Measurements from ENCODE around the gene PRSS12. TPM values are rescaled to one million over a fixed set of nuclear protein-coding genes. Genes with fewer than 3 reads are reported as not detected.

The PRSS12 gene
- total RNA-seq, 1 experiment from 2014 or later, result 11.3 TPM

DNA sequence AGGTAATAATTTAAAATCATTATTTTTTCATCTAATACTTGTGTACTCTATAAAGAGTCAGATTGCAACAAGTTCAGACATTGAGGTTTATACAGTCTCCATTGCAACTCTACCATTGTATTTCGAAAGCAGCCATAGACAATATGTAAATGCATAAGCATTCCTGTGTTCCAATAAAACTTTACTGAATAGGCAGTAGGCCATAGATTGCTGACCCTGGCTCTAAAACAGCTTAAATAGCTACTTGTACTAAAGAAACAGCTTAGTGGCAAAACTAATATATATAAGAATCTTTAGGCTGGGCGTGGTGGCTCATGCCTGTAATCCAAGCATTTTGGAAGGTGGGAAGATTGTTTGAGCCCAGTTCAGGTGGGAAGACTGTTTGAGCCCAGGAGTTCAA, 115.3 kb downstream of the PRSS12 start:
- Histone ChIP-seq H4K20me1 (ENCODE audit: insufficient read depth) (no peaks in the 10 kb centered on the region), H3K4me2 (no peak overlapping the region), H3K9me3 (ENCODE audit: insufficient read depth, low read depth) (no peaks in the 10 kb centered on the region), H3K36me3 (ENCODE audit: low read depth) (no peaks in the 10 kb centered on the region), H3K9me2 (ENCODE audit: insufficient read depth) (no peaks in the 10 kb centered on the region), H3K4me1 (replicated peaks; ENCODE audit: insufficient read depth) (no peaks in the 10 kb centered on the region), H3K27ac (no peak overlapping the region), H3K79me2 (ENCODE audit: low read depth) (no peaks in the 10 kb centered on the region), H3F3A (ENCODE audit: insufficient read depth, low read depth) (no peaks in the 10 kb centered on the region), H3K4me3 (no peak overlapping the region), H3K27me3 (ENCODE audit: insufficient read depth, low read depth) (no peaks in the 10 kb centered on the region), H2AFZ (no peak overlapping the region)
- ChIA-PET POLR2A (ENCODE audit: unreplicated experiment) (no interaction called here), CTCF (no interaction called here)
- intact Hi-C loops (cut with micrococcal nuclease; ENCODE audit: unreplicated experiment), result no loop called here
- TF ChIP-seq EZH2 (IDR thresholded peaks at IDR 0.05; ENCODE audit: low read depth) (no peak), CTCF (conservative IDR thresholded peaks at IDR 0.05) (no peak)
- DNase-seq, result no peak
- no TSS peak for BruUV-seq (replicated peaks)

GRCh38 chr4:118235566-118236120, 117.2 kb downstream of the PRSS12 start:
- no peak overlapping the region for H3K27ac ChIP-seq
- no peaks in the 10 kb centered on the region for H3K9me3 ChIP-seq (ENCODE audit: insufficient read depth, low read depth)
- H3K9me2 ChIP-seq (ENCODE audit: insufficient read depth), result no peaks in the 10 kb centered on the region
- no peak overlapping the region for H2AFZ ChIP-seq
- no peaks in the 10 kb centered on the region for H3K27me3 ChIP-seq (ENCODE audit: insufficient read depth, low read depth)
- no peak overlapping the region for H3K4me2 ChIP-seq
- H3F3A ChIP-seq (ENCODE audit: insufficient read depth, low read depth), result no peaks in the 10 kb centered on the region
- no peaks in the 10 kb centered on the region for H4K20me1 ChIP-seq (ENCODE audit: insufficient read depth)
- no peak overlapping the region for H3K4me3 ChIP-seq
- ChIA-PET CTCF (no interaction called here), POLR2A (ENCODE audit: unreplicated experiment) (no interaction called here)
- no peak for DNase-seq
- no peaks in the 10 kb centered on the region for H3K79me2 ChIP-seq (ENCODE audit: low read depth)
- BruUV-seq (replicated peaks), result no TSS peak
- intact Hi-C loops (cut with micrococcal nuclease; ENCODE audit: unreplicated experiment), result no loop called here
- H3K36me3 ChIP-seq (ENCODE audit: low read depth), result no peaks in the 10 kb centered on the region
- no peaks in the 10 kb centered on the region for H3K4me1 ChIP-seq (replicated peaks; ENCODE audit: insufficient read depth)
- no peak for TF ChIP-seq CTCF (conservative IDR thresholded peaks at IDR 0.05)
